Endothelial cell of umbilical vein (primary cell): ENCODE measurements around the gene TNFSF9. TPM values are rescaled to one million over a fixed set of nuclear protein-coding genes. Genes with fewer than 3 reads are reported as not detected.

ENCODE experiments used
- BruUV-seq: library from RNA; stranded (reverse); fragments of 400-500 nt; replicated peaks from 2 replicates; lab custom pipeline; 2021; lab: Mats Ljungman, UMichigan
- CTCF ChIA-PET: fragments of 300-600, 350-600 bp; sonication (Branson Sonifier 250); formaldehyde crosslinking; loops from one replicate; lab custom pipeline; 2021; ENCODE audit warnings: antibody characterized with exemption, inconsistent platforms; lab: Charles Lee
- POLR2A ChIA-PET: fragments of 300-600, 350-600 bp; sonication (Branson Sonifier 250); formaldehyde crosslinking; loops from one replicate; lab custom pipeline; 2021; ENCODE audit warnings: antibody characterized with exemption, inconsistent platforms; lab: Charles Lee
- DNase-seq: peaks from one replicate; pipeline ENCODE4 v3.0.0-alpha.2; 2011; ENCODE audit warnings: low read depth, low spot score
- FAIRE-seq: peaks from 2 replicates; lab custom pipeline; 2011; peaks lifted over from hg19 to GRCh38; lab: Jason Lieb, UNC
- H2AFZ ChIP-seq: 2 replicates; pipeline ENCODE4 v1.6.0; 2012; ENCODE audit warnings: low read depth, low read length, control low read depth, inconsistent platforms
- H3K27ac ChIP-seq: 2 replicates; pipeline ENCODE4 v1.5.1; 2011; ENCODE audit warnings: low read depth, mild to moderate bottlenecking, control low read depth, low read length, moderate library complexity; ENCODE audit not compliant: insufficient read depth
- H3K27me3 ChIP-seq, 2 experiments: 2 replicates each; pipeline versions ENCODE4 v1.6.0 to v1.6.1; 2011; ENCODE audit warnings: low read length in 2 of 2, mixed read lengths in 1 of 2; ENCODE audit not compliant: control insufficient read depth in 2 of 2, insufficient read depth in 2 of 2
- H3K36me3 ChIP-seq, 2 experiments: 2 replicates in 1 of 2; 3 replicates in 1 of 2; pipeline ENCODE4 v1.5.1; 2011; ENCODE audit warnings: low read length in 2 of 2, mild to moderate bottlenecking in 1 of 2, moderate library complexity in 1 of 2; ENCODE audit not compliant: control insufficient read depth in 2 of 2, insufficient read depth in 2 of 2; ENCODE audit errors: extremely low read depth in 1 of 2
- H3K4me1 ChIP-seq: 3 replicates; pipeline ENCODE4 v1.5.1; 2011; ENCODE audit warnings: mild to moderate bottlenecking, low read length; ENCODE audit not compliant: control insufficient read depth, insufficient read depth; ENCODE audit errors: extremely low read depth
- H3K4me2 ChIP-seq: 2 replicates; pipeline ENCODE4 v1.6.1; 2011; ENCODE audit warnings: low read length, control low read depth, mixed read lengths; ENCODE audit not compliant: insufficient read depth
- H3K4me3 ChIP-seq, 3 experiments: fragments of 200-600 bp in 1 of 3; sonication (generic), shearing (Covaris generic) in 1 of 3; replicated peaks in 1 of 3; 2 replicates each; pipeline ENCODE4 v1.5.1; 2011 to 2016; ENCODE audit warnings: control low read depth in 3 of 3, low read length in 3 of 3, mild to moderate bottlenecking in 2 of 3, inconsistent platforms in 1 of 3, low read depth in 1 of 3, moderate library complexity in 1 of 3; ENCODE audit not compliant: insufficient read depth in 1 of 3
- H3K79me2 ChIP-seq: 2 replicates; pipeline ENCODE4 v1.6.0; 2012; ENCODE audit warnings: low read length, inconsistent platforms; ENCODE audit not compliant: control insufficient read depth, insufficient read depth
- H3K9ac ChIP-seq: replicated peaks from 2 replicates; pipeline ENCODE3; 2011; ENCODE audit warnings: low read length, control low read depth; ENCODE audit not compliant: insufficient read depth; ENCODE audit errors: extremely low read depth
- H3K9me1 ChIP-seq: replicated peaks from 3 replicates; pipeline ENCODE4 v1.6.0; 2011; ENCODE audit warnings: mild to moderate bottlenecking, low read length; ENCODE audit not compliant: control insufficient read depth, insufficient read depth; ENCODE audit errors: extremely low read depth
- H3K9me3 ChIP-seq: replicated peaks from 2 replicates; pipeline ENCODE4 v1.5.1; 2012; ENCODE audit warnings: low read length, inconsistent platforms; ENCODE audit not compliant: control insufficient read depth, insufficient read depth
- H4K20me1 ChIP-seq: replicated peaks from 2 replicates; pipeline ENCODE3; 2011; ENCODE audit warnings: mild to moderate bottlenecking, low read length; ENCODE audit not compliant: control insufficient read depth, insufficient read depth; ENCODE audit errors: extremely low read depth
- EZH2 ChIP-seq: IDR thresholded peaks from 2 replicates; pipeline ENCODE4 v1.6.1; 2012; ENCODE audit warnings: borderline replicate concordance, low read depth, mild to moderate bottlenecking, moderate library complexity, low read length, inconsistent platforms; ENCODE audit not compliant: severe bottlenecking
- FOS ChIP-seq: IDR thresholded peaks from 2 replicates; pipeline ENCODE4 v1.6.1; 2011; ENCODE audit warnings: mild to moderate bottlenecking, low read length, moderate library complexity, borderline replicate concordance; ENCODE audit not compliant: insufficient read depth
- GATA2 ChIP-seq: IDR thresholded peaks from 2 replicates; pipeline ENCODE4 v1.7.0; 2011; ENCODE audit warnings: low read depth, mild to moderate bottlenecking, moderate library complexity, mixed read lengths, low read length; ENCODE audit not compliant: insufficient read length, insufficient read depth
- JUN ChIP-seq: IDR thresholded peaks from 2 replicates; pipeline ENCODE4 v1.6.1; 2011; ENCODE audit warnings: borderline replicate concordance, low read depth; ENCODE audit not compliant: insufficient read length, insufficient read depth
- MAX ChIP-seq: IDR thresholded peaks from 2 replicates; pipeline ENCODE4 v1.6.1; 2011; ENCODE audit not compliant: insufficient read depth, insufficient read length
- MYC ChIP-seq: IDR thresholded peaks from one replicate; pipeline ENCODE4 v1.6.1; 2011; ENCODE audit warnings: mild to moderate bottlenecking, low read depth, low read length
- POLR2A ChIP-seq: IDR thresholded peaks from 2 replicates; pipeline ENCODE4 v1.6.1; 2012; ENCODE audit warnings: low read depth, mild to moderate bottlenecking, control low read depth, low read length
- POLR2AphosphoS5 ChIP-seq: IDR thresholded peaks from 2 replicates; pipeline ENCODE4 v1.6.1; 2012; ENCODE audit warnings: low read depth, mild to moderate bottlenecking, control low read depth, low read length, moderate library complexity; ENCODE audit not compliant: insufficient read depth
- dilution Hi-C: fragments of 300-500 bp; cut with MboI; formaldehyde crosslinking; loops from one replicate; pipeline ENCODE4 v1.15.0; 2019; ENCODE audit warnings: low sequenced_read_pairs; ENCODE audit not compliant: extremely low pct_ligation_motif_present
- intact Hi-C: fragments of 100-400 bp; cut with micrococcal nuclease; formaldehyde crosslinking; loops from one replicate; pipeline ENCODE4 v1.10.0; 2022
- polyA plus RNA-seq, 4 experiments: library from polyadenylated mRNA; depleted of rRNA in 3 of 4; stranded (reverse) in 3 of 4; unstranded in 1 of 4; fragments of >200 nt; gene quantifications; 2 replicates each; pipeline versions ENCODE4 v1.2.1 to v1.2.3, GENCODE V29; 2011 to 2012; ENCODE audit warnings: missing spikeins in 1 of 4
- total RNA-seq: library from RNA; stranded (reverse); gene quantifications from 2 replicates; pipeline ENCODE4 v1.2.3, GENCODE V29; 2021
- TF ChIP-seq, protein P1 (sequence below), 2 donors: IDR thresholded peaks; 1 replicate in 1 of 2; 2 replicates in 1 of 2; pipeline ENCODE4 v1.5.1; 2011; ENCODE audit warnings: low read length in 2 of 2, mild to moderate bottlenecking in 2 of 2, moderate library complexity in 2 of 2, control low read depth in 1 of 2, inconsistent platforms in 1 of 2, low read depth in 1 of 2; ENCODE audit not compliant: insufficient read depth in 1 of 2; ENCODE audit errors: extremely low read depth in 1 of 2

TNFSF9 gene
- total and polyA plus RNA-seq, 2 donors (not counting 3 experiments of a cell fraction or from before 2014, with no cell fraction given) = 0.52 to 0.53 TPM

DNA sequence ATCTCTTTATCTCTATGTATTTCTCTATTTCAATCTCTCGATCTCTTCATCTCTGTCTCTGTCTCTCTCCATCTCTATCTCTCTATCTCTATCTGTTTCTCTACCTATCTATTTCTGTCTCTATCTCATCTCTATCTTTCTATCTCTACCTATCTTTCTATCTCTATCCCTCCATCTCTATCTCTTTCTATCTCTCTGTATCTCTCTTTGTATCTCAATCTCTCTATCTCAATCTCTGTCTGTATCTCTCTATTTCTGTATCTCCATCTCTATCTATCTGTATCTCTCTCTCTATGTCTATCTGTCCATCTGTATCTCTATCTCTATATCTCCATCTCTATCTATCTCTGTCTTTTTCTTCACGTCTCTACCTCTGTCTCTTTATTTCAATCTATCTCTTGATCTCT is 25.2 kb downstream of the TNFSF9 start:
- no peaks in the 10 kb centered on the region for H3K9me3 ChIP-seq
- DNase-seq (no peak), FAIRE-seq (no peak)
- BruUV-seq = no TSS peak
- no peak overlapping the region for H3K9ac ChIP-seq
- dilution Hi-C loops (no loop called here), intact Hi-C loops (no loop called here)
- H3K27ac ChIP-seq = no peak overlapping the region
- H3K79me2 ChIP-seq = no peaks in the 10 kb centered on the region
- H2AFZ ChIP-seq = no peak overlapping the region
- no peak overlapping the region for H3K4me2 ChIP-seq
- no peaks in the 10 kb centered on the region for H3K27me3 ChIP-seq
- ChIA-PET POLR2A (no interaction called here), CTCF (no interaction called here)
- H3K4me3 ChIP-seq = no peak overlapping the region
- TF ChIP-seq EZH2 (no peak), FOS (no peak), MAX (no peak), POLR2AphosphoS5 (no peak), JUN (no peak), MYC (no peak), POLR2A (no peak), GATA2 (no peak)
- TF ChIP-seq, protein P1, sequence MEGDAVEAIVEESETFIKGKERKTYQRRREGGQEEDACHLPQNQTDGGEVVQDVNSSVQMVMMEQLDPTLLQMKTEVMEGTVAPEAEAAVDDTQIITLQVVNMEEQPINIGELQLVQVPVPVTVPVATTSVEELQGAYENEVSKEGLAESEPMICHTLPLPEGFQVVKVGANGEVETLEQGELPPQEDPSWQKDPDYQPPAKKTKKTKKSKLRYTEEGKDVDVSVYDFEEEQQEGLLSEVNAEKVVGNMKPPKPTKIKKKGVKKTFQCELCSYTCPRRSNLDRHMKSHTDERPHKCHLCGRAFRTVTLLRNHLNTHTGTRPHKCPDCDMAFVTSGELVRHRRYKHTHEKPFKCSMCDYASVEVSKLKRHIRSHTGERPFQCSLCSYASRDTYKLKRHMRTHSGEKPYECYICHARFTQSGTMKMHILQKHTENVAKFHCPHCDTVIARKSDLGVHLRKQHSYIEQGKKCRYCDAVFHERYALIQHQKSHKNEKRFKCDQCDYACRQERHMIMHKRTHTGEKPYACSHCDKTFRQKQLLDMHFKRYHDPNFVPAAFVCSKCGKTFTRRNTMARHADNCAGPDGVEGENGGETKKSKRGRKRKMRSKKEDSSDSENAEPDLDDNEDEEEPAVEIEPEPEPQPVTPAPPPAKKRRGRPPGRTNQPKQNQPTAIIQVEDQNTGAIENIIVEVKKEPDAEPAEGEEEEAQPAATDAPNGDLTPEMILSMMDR (IDR thresholded peaks at IDR 0.05; ENCODE audit: extremely low read depth in 1 of 2, insufficient read depth in 1 of 2, low read depth in 1 of 2, low read length in 2 of 2) = no peak
- H3K36me3 ChIP-seq = no peaks in the 10 kb centered on the region
- no peaks in the 10 kb centered on the region for H4K20me1 ChIP-seq
- H3K9me1 ChIP-seq = no peaks in the 10 kb centered on the region
- H3K4me1 ChIP-seq = no peaks in the 10 kb centered on the region
